ENCODE results near the gene ZNF205. TPM values are rescaled to one million over a fixed set of nuclear protein-coding genes. Genes with fewer than 3 reads are reported as not detected.
A peak's percentile ranks its signal among the peaks of the same experiment; 100 is the strongest.

The ZNF205 gene
- polyA plus RNA-seq, 1 experiment = 3.6 TPM

DNA sequence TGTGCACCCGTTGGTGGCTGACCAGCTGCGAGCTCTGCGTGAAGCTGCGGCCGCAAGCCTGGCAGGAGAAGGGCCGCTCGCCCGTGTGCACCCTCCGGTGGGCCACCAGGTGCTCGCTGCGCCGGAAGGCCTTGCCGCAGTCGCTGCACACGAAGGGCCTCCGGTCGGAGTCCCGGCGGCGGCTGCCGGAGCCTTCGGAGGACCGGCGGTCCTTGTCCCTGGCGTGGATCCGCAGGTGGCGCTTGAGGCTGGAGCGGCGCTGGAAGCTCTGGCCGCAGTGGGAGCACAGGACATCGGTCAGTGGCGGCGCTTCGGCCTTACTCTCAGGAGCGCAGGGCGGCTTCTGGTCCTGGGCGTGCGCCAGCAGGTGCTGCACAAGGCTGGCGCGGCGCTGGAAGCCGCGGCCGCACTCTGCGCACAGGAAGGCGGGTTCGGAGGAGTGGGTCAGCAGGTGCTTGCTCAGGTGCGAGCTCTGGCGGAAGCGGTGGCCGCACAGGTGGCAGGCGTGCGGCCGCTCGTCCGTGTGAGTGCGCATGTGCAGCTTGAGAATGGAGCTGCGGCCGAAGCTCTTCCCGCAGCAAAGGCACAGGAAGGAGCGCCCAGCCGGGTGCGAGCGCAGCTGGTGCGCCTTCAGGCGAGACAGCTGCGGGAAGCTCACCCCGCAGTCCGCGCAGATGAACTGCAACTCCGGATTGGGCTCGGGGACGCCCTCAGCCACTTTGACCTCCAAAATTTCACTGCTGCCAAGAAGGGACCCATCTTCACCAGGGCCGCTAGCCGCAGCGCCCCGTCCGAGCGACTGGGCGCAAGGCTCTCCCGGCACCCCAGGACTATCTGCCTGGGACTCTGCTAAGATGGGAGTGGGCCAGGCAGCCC, 22.4 kb upstream of the ZNF205 start:
- no peaks in the 10 kb centered on the region; the same call in 1 of the 2 replicates for H3K9me3 ChIP-seq (ENCODE audit: control insufficient read depth, insufficient read depth, low read length)
- ChIA-PET POLR2A (no interaction called here), CTCF (no interaction called here)
- no peak overlapping the region for H3K27ac ChIP-seq (ENCODE audit: low read depth, low read length)
- H3K4me3 ChIP-seq (ENCODE audit: low read depth, low read length) = no peak overlapping the region
- peaks cover 31% of the 10 kb centered on the region for H3K27me3 ChIP-seq (ENCODE audit: control insufficient read depth, insufficient read depth, low read length)
- TF ChIP-seq, protein P1, sequence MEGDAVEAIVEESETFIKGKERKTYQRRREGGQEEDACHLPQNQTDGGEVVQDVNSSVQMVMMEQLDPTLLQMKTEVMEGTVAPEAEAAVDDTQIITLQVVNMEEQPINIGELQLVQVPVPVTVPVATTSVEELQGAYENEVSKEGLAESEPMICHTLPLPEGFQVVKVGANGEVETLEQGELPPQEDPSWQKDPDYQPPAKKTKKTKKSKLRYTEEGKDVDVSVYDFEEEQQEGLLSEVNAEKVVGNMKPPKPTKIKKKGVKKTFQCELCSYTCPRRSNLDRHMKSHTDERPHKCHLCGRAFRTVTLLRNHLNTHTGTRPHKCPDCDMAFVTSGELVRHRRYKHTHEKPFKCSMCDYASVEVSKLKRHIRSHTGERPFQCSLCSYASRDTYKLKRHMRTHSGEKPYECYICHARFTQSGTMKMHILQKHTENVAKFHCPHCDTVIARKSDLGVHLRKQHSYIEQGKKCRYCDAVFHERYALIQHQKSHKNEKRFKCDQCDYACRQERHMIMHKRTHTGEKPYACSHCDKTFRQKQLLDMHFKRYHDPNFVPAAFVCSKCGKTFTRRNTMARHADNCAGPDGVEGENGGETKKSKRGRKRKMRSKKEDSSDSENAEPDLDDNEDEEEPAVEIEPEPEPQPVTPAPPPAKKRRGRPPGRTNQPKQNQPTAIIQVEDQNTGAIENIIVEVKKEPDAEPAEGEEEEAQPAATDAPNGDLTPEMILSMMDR (IDR thresholded peaks at IDR 0.05; ENCODE audit: low read depth, low read length) = no peak
- no peak for DNase-seq (ENCODE audit: low read depth, low spot score)

DNA sequence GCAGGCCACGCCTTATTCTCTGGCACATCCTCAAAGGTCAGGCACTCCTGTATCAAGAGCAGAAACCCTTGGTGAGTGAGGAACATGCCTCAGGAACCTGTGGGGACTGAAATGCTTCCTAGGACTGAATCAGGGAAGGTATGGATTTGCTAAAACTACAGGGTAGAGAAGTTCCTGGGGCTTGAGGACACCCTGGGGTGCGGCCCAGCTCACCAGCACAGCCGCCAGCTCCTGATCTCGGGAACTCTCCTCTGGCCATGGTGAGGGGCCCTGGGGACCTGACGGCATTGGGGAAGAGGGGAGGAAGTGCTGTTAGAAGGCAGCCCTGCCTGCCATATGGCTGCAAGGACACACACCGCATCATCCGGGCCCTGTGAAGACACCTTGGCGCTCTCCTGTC, 20.8 kb upstream of the ZNF205 start:
- Histone ChIP-seq H3K27ac (ENCODE audit: low read depth, low read length) (no peak overlapping the region), H3K27me3 (ENCODE audit: control insufficient read depth, insufficient read depth, low read length) (peaks cover 33% of the 10 kb centered on the region), H3K9me3 (ENCODE audit: control insufficient read depth, insufficient read depth, low read length) (no peaks in the 10 kb centered on the region; the same call in 1 of the 2 replicates), H3K4me3 (ENCODE audit: low read depth, low read length) (no peak overlapping the region)
- DNase-seq (ENCODE audit: low read depth, low spot score) = no peak
- TF ChIP-seq, protein P1 (IDR thresholded peaks at IDR 0.05; ENCODE audit: low read depth, low read length) = no peak
- POLR2A ChIA-PET = no interaction called here
- CTCF ChIA-PET = no interaction called here

DNA sequence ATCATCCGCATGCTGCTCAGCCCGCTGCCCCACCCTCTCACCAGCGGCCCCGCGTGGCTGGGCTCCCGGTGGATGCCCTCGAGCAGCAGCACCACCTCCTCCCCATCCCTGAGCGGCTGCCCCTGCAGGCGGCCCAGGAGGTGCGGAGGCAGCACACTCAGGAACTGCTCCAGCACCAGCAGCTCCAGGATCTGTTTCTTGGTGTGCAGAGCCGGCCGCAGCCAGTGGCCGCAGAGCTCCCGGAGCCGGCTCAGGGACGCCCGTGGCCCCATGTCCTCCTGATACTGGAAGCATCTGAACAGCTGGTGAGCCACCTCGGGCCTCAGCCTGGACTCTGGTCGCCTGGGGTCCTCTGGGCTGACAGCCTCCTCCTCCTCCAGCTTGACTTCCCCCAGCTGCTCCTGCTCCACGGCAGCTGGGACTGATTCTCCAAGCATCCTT, 19.9 kb upstream of the ZNF205 start:
- TF ChIP-seq, protein P1 (IDR thresholded peaks at IDR 0.05; ENCODE audit: low read depth, low read length) = no peak
- POLR2A ChIA-PET = no interaction called here
- no peak for DNase-seq (ENCODE audit: low read depth, low spot score)
- no peak overlapping the region for H3K4me3 ChIP-seq (ENCODE audit: low read depth, low read length)
- H3K27ac ChIP-seq (ENCODE audit: low read depth, low read length) = no peak overlapping the region
- CTCF ChIA-PET = interaction anchor here (0.6 kb wide), 1 partner anchor 9 kb away, joined by 5 read pairs; no protein-coding TSS in a partner anchor
- peaks cover 31% of the 10 kb centered on the region for H3K27me3 ChIP-seq (ENCODE audit: control insufficient read depth, insufficient read depth, low read length)
- H3K9me3 ChIP-seq (ENCODE audit: control insufficient read depth, insufficient read depth, low read length) = no peaks in the 10 kb centered on the region; the same call in 1 of the 2 replicates

DNA sequence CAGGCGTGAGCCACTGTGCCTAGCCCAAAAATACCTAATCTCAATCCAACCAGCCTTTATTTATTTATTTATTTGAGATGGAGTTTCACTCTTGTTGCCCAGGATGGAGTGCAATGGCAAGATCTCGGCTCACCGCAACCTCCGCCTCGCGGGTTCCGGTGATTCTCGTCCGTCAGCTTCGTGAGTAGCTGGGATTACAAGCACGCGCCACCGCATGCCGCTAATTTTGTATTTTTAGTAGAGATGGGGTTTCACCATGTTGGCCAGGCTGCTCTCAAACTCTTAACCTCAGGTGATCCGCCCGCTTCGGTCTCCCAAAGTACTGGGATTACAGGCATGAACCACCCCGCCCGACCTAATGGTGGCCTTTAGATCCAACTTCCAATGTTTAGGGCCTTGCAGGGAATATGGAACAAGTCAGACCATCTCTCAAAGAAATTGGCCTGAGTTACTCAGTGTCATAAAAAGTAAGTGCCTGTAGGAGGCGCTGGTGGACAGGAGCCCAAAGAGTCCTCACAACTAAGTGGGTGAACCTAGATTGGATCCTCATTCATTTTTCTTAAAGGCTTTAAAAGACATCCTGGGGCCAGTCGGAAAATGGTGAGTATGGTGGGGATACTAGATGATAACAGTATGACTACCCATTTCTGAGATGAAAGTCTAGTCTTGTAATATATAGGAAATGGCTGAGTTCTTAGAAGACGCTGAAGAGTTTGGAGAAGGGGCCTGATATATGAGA, 17.9 kb upstream of the ZNF205 start:
- Histone ChIP-seq H3K4me3 (ENCODE audit: low read depth, low read length) (no peak overlapping the region), H3K27me3 (ENCODE audit: control insufficient read depth, insufficient read depth, low read length) (peaks cover 44% of the 10 kb centered on the region), H3K9me3 (ENCODE audit: control insufficient read depth, insufficient read depth, low read length) (no peaks in the 10 kb centered on the region; the same call in 1 of the 2 replicates), H3K27ac (ENCODE audit: low read depth, low read length) (no peak overlapping the region)
- TF ChIP-seq, protein P1 (IDR thresholded peaks at IDR 0.05; ENCODE audit: low read depth, low read length) = peak; percentile 50
- ChIA-PET CTCF (no interaction called here), POLR2A (interaction anchor here (0.7 kb wide), 1 partner anchor 1630 kb away, joined by 3 read pairs; no protein-coding TSS in a partner anchor)
- no peak for DNase-seq (ENCODE audit: low read depth, low spot score)

Measured in AG04450 (cell line).